SJCRH30 (cell line): Measurements from ENCODE around the gene OR8G5. TPM values are rescaled to one million over a fixed set of nuclear protein-coding genes. Genes with fewer than 3 reads are reported as not detected.
"Not testable (repeated sequence)": the region's sequence is repeated elsewhere in the genome, so short reads cannot be mapped to it uniquely, and the experiment has no call there.

Experiments
- DNase-seq, 2 experiments: peaks; one replicate each; pipeline ENCODE4 v3.0.0-alpha.2; 2015 to 2020
- H3K27ac ChIP-seq: fragments of 250-450 bp; sonication (Bioruptor Pico); 2 replicates; pipeline ENCODE4 v1.5.1; 2020; ENCODE audit warnings: mild to moderate bottlenecking, moderate library complexity
- H3K27me3 ChIP-seq: fragments of 250-450 bp; sonication (Bioruptor Pico); 2 replicates; pipeline ENCODE4 v1.5.1; 2020; ENCODE audit warnings: mild to moderate bottlenecking, moderate library complexity
- H3K36me3 ChIP-seq: fragments of 250-450 bp; sonication (Bioruptor Pico); 2 replicates; pipeline ENCODE4 v1.5.1; 2020; ENCODE audit warnings: mild to moderate bottlenecking, moderate library complexity
- H3K4me1 ChIP-seq: fragments of 250-450 bp; sonication (Bioruptor Pico); 2 replicates; pipeline ENCODE4 v1.5.1; 2020; ENCODE audit warnings: mild to moderate bottlenecking, moderate library complexity
- H3K4me3 ChIP-seq: fragments of 250-450 bp; sonication (Bioruptor Pico); 2 replicates; pipeline ENCODE4 v1.5.1; 2020; ENCODE audit warnings: mild to moderate bottlenecking, moderate library complexity
- H3K9me3 ChIP-seq: fragments of 250-450 bp; sonication (Bioruptor Pico); replicated peaks from 2 replicates; pipeline ENCODE4 v1.5.1; 2020; ENCODE audit warnings: mild to moderate bottlenecking, moderate library complexity
- total RNA-seq: library from RNA; depleted of rRNA; stranded (reverse); fragments of >200 nt; shearing (Covaris generic); gene quantifications from 2 replicates; pipeline ENCODE4 v1.2.3, GENCODE V29; 2014

Gene OR8G5
- total RNA-seq, 1 experiment from 2014 or later = not detected

GRCh38 chr11:124270886-124271285 is 14.7 kb downstream of the OR8G5 start:
- H3K36me3 ChIP-seq, H3K27ac ChIP-seq, H3K4me1 ChIP-seq, DNase-seq, H3K27me3 ChIP-seq, H3K4me3 ChIP-seq, H3K9me3 ChIP-seq: not testable (repeated sequence)

- no peaks in the 10 kb centered on the region for H3K36me3 ChIP-seq
- H3K4me1 ChIP-seq = no peaks in the 10 kb centered on the region
- H3K27ac ChIP-seq = no peak overlapping the region
- no peak for DNase-seq
- no peak overlapping the region for H3K4me3 ChIP-seq
- no peaks in the 10 kb centered on the region; the same call in 1 of the 2 replicates for H3K27me3 ChIP-seq
- no peaks in the 10 kb centered on the region for H3K9me3 ChIP-seq
Observed at GRCh38 chr11:124274000-124274399, 17.8 kb downstream of the OR8G5 start.

GRCh38 chr11:124276081-124276480 is 19.9 kb downstream of the OR8G5 start:
- Histone ChIP-seq H3K27me3 (no peaks in the 10 kb centered on the region; the same call in 1 of the 2 replicates), H3K4me3 (no peak overlapping the region), H3K4me1 (no peaks in the 10 kb centered on the region), H3K9me3 (no peaks in the 10 kb centered on the region), H3K27ac (no peak overlapping the region), H3K36me3 (no peaks in the 10 kb centered on the region)
- peak in 1 of 2 experiments; percentile 1 for DNase-seq

- H3K9me3 ChIP-seq = no peaks in the 10 kb centered on the region
- H3K27ac ChIP-seq = no peak overlapping the region
- no peaks in the 10 kb centered on the region for H3K4me1 ChIP-seq
- H3K27me3 ChIP-seq = no peaks in the 10 kb centered on the region
- no peak overlapping the region for H3K4me3 ChIP-seq
- no peak for DNase-seq
- H3K36me3 ChIP-seq = no peaks in the 10 kb centered on the region
Observed at GRCh38 chr11:124277207-124277606, 21.0 kb downstream of the OR8G5 start.

GRCh38 chr11:124277804-124278203 is 21.6 kb downstream of the OR8G5 start:
- no peaks in the 10 kb centered on the region for H3K9me3 ChIP-seq
- H3K4me1 ChIP-seq = no peaks in the 10 kb centered on the region
- no peaks in the 10 kb centered on the region for H3K27me3 ChIP-seq
- H3K4me3 ChIP-seq = no peak overlapping the region
- no peak for DNase-seq
- H3K27ac ChIP-seq = no peak overlapping the region
- no peaks in the 10 kb centered on the region for H3K36me3 ChIP-seq

GRCh38 chr11:124278261-124278660 is 22.1 kb downstream of the OR8G5 start:
- Histone ChIP-seq H3K9me3 (no peaks in the 10 kb centered on the region), H3K27ac (no peak overlapping the region), H3K36me3 (no peaks in the 10 kb centered on the region), H3K27me3 (no peaks in the 10 kb centered on the region), H3K4me1 (no peaks in the 10 kb centered on the region), H3K4me3 (no peak overlapping the region)
- DNase-seq = no peak

- H3K9me3 ChIP-seq = no peaks in the 10 kb centered on the region
- no peaks in the 10 kb centered on the region for H3K27me3 ChIP-seq
- no peaks in the 10 kb centered on the region for H3K36me3 ChIP-seq
- H3K4me1 ChIP-seq = no peaks in the 10 kb centered on the region
- no peak for DNase-seq
- H3K27ac ChIP-seq = no peak overlapping the region
- no peak overlapping the region for H3K4me3 ChIP-seq
Observed at GRCh38 chr11:124285610-124286344, 29.6 kb downstream of the OR8G5 start.

GRCh38 chr11:124294687-124295086 is 38.5 kb downstream of the OR8G5 start:
- H3K4me3 ChIP-seq = no peak overlapping the region
- DNase-seq = no peak
- H3K27me3 ChIP-seq = no peaks in the 10 kb centered on the region
- H3K9me3 ChIP-seq = no peaks in the 10 kb centered on the region
- H3K27ac ChIP-seq = no peak overlapping the region
- no peaks in the 10 kb centered on the region for H3K36me3 ChIP-seq
- H3K4me1 ChIP-seq = no peaks in the 10 kb centered on the region

GRCh38 chr11:124296016-124296415 is 39.8 kb downstream of the OR8G5 start:
- Histone ChIP-seq H3K4me1 (no peaks in the 10 kb centered on the region), H3K9me3 (no peaks in the 10 kb centered on the region), H3K36me3 (no peaks in the 10 kb centered on the region), H3K27ac (no peak overlapping the region), H3K27me3 (no peaks in the 10 kb centered on the region), H3K4me3 (no peak overlapping the region)
- no peak for DNase-seq

- Histone ChIP-seq H3K36me3 (no peaks in the 10 kb centered on the region), H3K4me3 (no peak overlapping the region), H3K9me3 (no peaks in the 10 kb centered on the region), H3K27ac (no peak overlapping the region), H3K4me1 (no peaks in the 10 kb centered on the region), H3K27me3 (no peaks in the 10 kb centered on the region)
- no peak for DNase-seq
Observed at GRCh38 chr11:124297921-124298320, 41.7 kb downstream of the OR8G5 start.

- H3K27me3 ChIP-seq = no peaks in the 10 kb centered on the region
- no peaks in the 10 kb centered on the region for H3K4me1 ChIP-seq
- no peaks in the 10 kb centered on the region for H3K36me3 ChIP-seq
- H3K9me3 ChIP-seq = no peaks in the 10 kb centered on the region
- no peak overlapping the region for H3K27ac ChIP-seq
- DNase-seq = no peak
- no peak overlapping the region for H3K4me3 ChIP-seq
Observed at GRCh38 chr11:124301548-124301947, 45.4 kb downstream of the OR8G5 start.

- no peaks in the 10 kb centered on the region for H3K27me3 ChIP-seq
- DNase-seq = no peak
- H3K36me3 ChIP-seq = no peaks in the 10 kb centered on the region
- H3K27ac ChIP-seq = no peak overlapping the region
- no peaks in the 10 kb centered on the region for H3K9me3 ChIP-seq
- H3K4me3 ChIP-seq = no peak overlapping the region
- no peaks in the 10 kb centered on the region for H3K4me1 ChIP-seq
Observed at GRCh38 chr11:124302347-124303125, 46.4 kb downstream of the OR8G5 start.

- Histone ChIP-seq H3K36me3 (no peaks in the 10 kb centered on the region), H3K27ac (no peak overlapping the region)
Observed at GRCh38 chr11:124307093-124307492, 50.9 kb downstream of the OR8G5 start.

GRCh38 chr11:124310721-124311120 is 54.5 kb downstream of the OR8G5 start:
- H3K27me3 ChIP-seq = no peaks in the 10 kb centered on the region
- H3K9me3 ChIP-seq = no peaks in the 10 kb centered on the region
- H3K36me3 ChIP-seq = no peaks in the 10 kb centered on the region
- no peak for DNase-seq
- H3K27ac ChIP-seq = no peak overlapping the region
- no peak overlapping the region for H3K4me3 ChIP-seq
- no peaks in the 10 kb centered on the region for H3K4me1 ChIP-seq

More at GRCh38 chr11:124307093-124307492, 50.9 kb downstream of the OR8G5 start:
- H3K27me3 ChIP-seq = no peaks in the 10 kb centered on the region
- H3K4me3 ChIP-seq = no peak overlapping the region
- DNase-seq = no peak
- H3K9me3 ChIP-seq = no peaks in the 10 kb centered on the region
- no peaks in the 10 kb centered on the region for H3K4me1 ChIP-seq

- Histone ChIP-seq H3K4me3 (no peak overlapping the region), H3K27me3 (no peaks in the 10 kb centered on the region), H3K36me3 (no peaks in the 10 kb centered on the region), H3K9me3 (no peaks in the 10 kb centered on the region), H3K4me1 (no peaks in the 10 kb centered on the region), H3K27ac (no peak overlapping the region)
- no peak for DNase-seq
Observed at GRCh38 chr11:124311269-124311668, 55.1 kb downstream of the OR8G5 start.
